GM10266 (cell line): ENCODE results near the gene PGLYRP2.
A peak's percentile ranks its signal among the peaks of the same experiment; 100 is the strongest.

Experiments
- DNase-seq: peaks from one replicate; pipeline ENCODE4 v3.0.0; 2012; ENCODE audit errors: extremely low spot score
- CTCF ChIP-seq: IDR thresholded peaks from 2 replicates; pipeline ENCODE4 v1.5.1; 2012; ENCODE audit warnings: mild to moderate bottlenecking, low read depth; ENCODE audit not compliant: control insufficient read depth, insufficient read depth; ENCODE audit errors: missing control alignments

Gene PGLYRP2

GRCh38 chr19:15450528-15450890 lies 28.8 kb downstream of the PGLYRP2 start:
- no peak for DNase-seq
- no peak for TF ChIP-seq CTCF

- DNase-seq = peak; percentile 98
- no peak for TF ChIP-seq CTCF
Measured at GRCh38 chr19:15449620-15450527, 29.4 kb downstream of the PGLYRP2 start, which contains the start of gene WIZ. Gene WIZ (minus strand): TSS chr19:15449956. CDS start chr19:15448307, 1,649 bp downstream.

GRCh38 chr19:15448778-15449619 lies 30.3 kb downstream of the PGLYRP2 start:
- no peak for TF ChIP-seq CTCF
- peak; percentile 74 for DNase-seq

GRCh38 chr19:15448044-15448777 lies 31.1 kb downstream of the PGLYRP2 start:
- no peak for TF ChIP-seq CTCF
- DNase-seq = no peak

- DNase-seq = no peak
- no peak for TF ChIP-seq CTCF
Measured at GRCh38 chr19:15447057-15447456, 32.2 kb downstream of the PGLYRP2 start.

GRCh38 chr19:15445807-15446376 lies 33.4 kb downstream of the PGLYRP2 start:
- TF ChIP-seq CTCF = no peak
- DNase-seq = no peak
